GM19240 (cell line): ENCODE data around the gene RPGRIP1L.

Experiments
- DNase-seq: peaks from one replicate; pipeline ENCODE4 v3.0.0; 2011; ENCODE audit warnings: low spot score; ENCODE audit not compliant: insufficient read length

RPGRIP1L gene

GRCh38 chr16:53703590-53704444 is at the start of gene RPGRIP1L, which contains the start of gene FTO:
Gene RPGRIP1L, minus strand, starts transcription at chr16:53703859. Its CDS starts 3,136 bp downstream, at chr16:53700723.
Gene FTO, plus strand, starts transcription at chr16:53704156.
- DNase-seq, result peak; percentile 93

GRCh38 chr16:53753431-53753830 is 49.8 kb upstream of the RPGRIP1L start:
- DNase-seq, result no peak

GRCh38 chr16:53752560-53752959 is 48.9 kb upstream of the RPGRIP1L start:
- no peak for DNase-seq

- DNase-seq, result no peak
These were observed 42.2 kb upstream of the RPGRIP1L start for GRCh38 chr16:53745753-53746266.

- no peak for DNase-seq
These were observed 41.4 kb upstream of the RPGRIP1L start for GRCh38 chr16:53745086-53745485.

GRCh38 chr16:53744449-53744848 is 40.8 kb upstream of the RPGRIP1L start:
- no peak for DNase-seq

GRCh38 chr16:53743149-53743566 is 39.5 kb upstream of the RPGRIP1L start:
- DNase-seq, result no peak

GRCh38 chr16:53741546-53741945 is 37.9 kb upstream of the RPGRIP1L start:
- DNase-seq, result no peak

- no peak for DNase-seq
These were observed 37.4 kb upstream of the RPGRIP1L start for GRCh38 chr16:53740933-53741531.

GRCh38 chr16:53740476-53740875 is 36.8 kb upstream of the RPGRIP1L start:
- DNase-seq, result no peak

- DNase-seq, result no peak
These were observed 33.9 kb upstream of the RPGRIP1L start for GRCh38 chr16:53737552-53737951.

GRCh38 chr16:53736297-53736696 is 32.6 kb upstream of the RPGRIP1L start:
- no peak for DNase-seq

- no peak for DNase-seq
These were observed 31.2 kb upstream of the RPGRIP1L start for GRCh38 chr16:53734908-53735307.

GRCh38 chr16:53732296-53732929 is 28.8 kb upstream of the RPGRIP1L start:
- no peak for DNase-seq

GRCh38 chr16:53730693-53731092 is 27.0 kb upstream of the RPGRIP1L start:
- no peak for DNase-seq

GRCh38 chr16:53726625-53727024 is 23.0 kb upstream of the RPGRIP1L start:
- no peak for DNase-seq

GRCh38 chr16:53721017-53721416 is 17.4 kb upstream of the RPGRIP1L start:
- DNase-seq, result no peak

- no peak for DNase-seq
These were observed 13.9 kb upstream of the RPGRIP1L start for GRCh38 chr16:53717577-53717976.

- DNase-seq, result no peak
These were observed 11.3 kb upstream of the RPGRIP1L start for GRCh38 chr16:53715023-53715384.

GRCh38 chr16:53714205-53715022 is 10.8 kb upstream of the RPGRIP1L start:
- DNase-seq, result no peak
